Measurements from ENCODE around the gene RAD51B.

Gene RAD51B

GRCh38 chr14:68631394-68632053 is 811.9 kb downstream of the RAD51B start:
- peaks cover 11% of the 10 kb centered on the region for H3K4me1 Mint-ChIP-seq
- H3K36me3 Mint-ChIP-seq: no peaks in the 10 kb centered on the region
- no peak overlapping the region for H3K27ac Mint-ChIP-seq
- H3K9me3 Mint-ChIP-seq: no peaks in the 10 kb centered on the region
- DNase-seq (ENCODE audit: low spot score in 2 of 2) (no peak), ATAC-seq (ENCODE audit: low read depth) (no peak)
- H3K27me3 Mint-ChIP-seq: no peaks in the 10 kb centered on the region
- H3K4me3 Mint-ChIP-seq: no peak overlapping the region

- Mint-ChIP-seq H3K27ac (no peak overlapping the region), H3K27me3 (no peaks in the 10 kb centered on the region), H3K9me3 (no peaks in the 10 kb centered on the region), H3K36me3 (no peaks in the 10 kb centered on the region), H3K4me3 (no peak overlapping the region), H3K4me1 (peaks cover 11% of the 10 kb centered on the region)
- ATAC-seq (ENCODE audit: low read depth): no peak
- no peak for DNase-seq (ENCODE audit: low spot score in 2 of 2)
Observed at GRCh38 chr14:68632054-68632895, 812.7 kb downstream of the RAD51B start.

- H3K4me3 Mint-ChIP-seq: peak overlapping the region; percentile 62
- DNase-seq (ENCODE audit: low spot score in 2 of 2): no peak
- peaks cover 11% of the 10 kb centered on the region for H3K4me1 Mint-ChIP-seq
- peak overlapping the region; percentile 32 for H3K27ac Mint-ChIP-seq
- no peaks in the 10 kb centered on the region for H3K27me3 Mint-ChIP-seq
- peak; percentile 53 for ATAC-seq (ENCODE audit: low read depth)
- H3K36me3 Mint-ChIP-seq: no peaks in the 10 kb centered on the region
- H3K9me3 Mint-ChIP-seq: no peaks in the 10 kb centered on the region
Observed at GRCh38 chr14:68633131-68633991, 813.8 kb downstream of the RAD51B start.

DNA sequence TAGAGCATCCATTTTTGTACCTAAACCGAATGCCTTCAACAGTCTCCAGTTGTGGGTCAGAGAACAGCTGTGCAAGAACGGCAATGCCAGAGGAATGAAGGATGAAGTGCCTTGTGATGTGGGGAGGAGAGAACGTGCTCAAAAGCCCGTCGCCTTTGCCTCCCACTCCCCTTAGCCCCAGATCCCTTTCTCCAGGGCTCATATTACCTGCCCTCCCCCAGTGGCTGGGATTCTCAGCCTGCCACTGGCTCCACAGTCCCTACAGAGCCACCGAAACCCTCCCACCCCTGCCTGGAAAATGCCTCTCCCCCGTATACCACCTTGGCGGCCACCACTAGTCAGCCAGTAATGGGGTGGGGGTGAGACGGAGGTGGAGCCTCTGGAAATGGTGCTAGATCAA is 814.8 kb downstream of the RAD51B start:
- H3K27ac Mint-ChIP-seq: no peak overlapping the region
- ATAC-seq (ENCODE audit: low read depth): no peak
- no peaks in the 10 kb centered on the region for H3K27me3 Mint-ChIP-seq
- no peak for DNase-seq (ENCODE audit: low spot score in 2 of 2)
- H3K4me1 Mint-ChIP-seq: peaks cover 8% of the 10 kb centered on the region
- no peak overlapping the region for H3K4me3 Mint-ChIP-seq
- H3K9me3 Mint-ChIP-seq: no peaks in the 10 kb centered on the region
- H3K36me3 Mint-ChIP-seq: no peaks in the 10 kb centered on the region

GRCh38 chr14:68634874-68635595 is 815.5 kb downstream of the RAD51B start:
- DNase-seq (ENCODE audit: low spot score in 2 of 2) (no peak), ATAC-seq (ENCODE audit: low read depth) (no peak)
- Mint-ChIP-seq H3K27ac (no peak overlapping the region), H3K4me3 (no peak overlapping the region), H3K4me1 (peaks cover 8% of the 10 kb centered on the region), H3K27me3 (no peaks in the 10 kb centered on the region), H3K36me3 (no peaks in the 10 kb centered on the region), H3K9me3 (no peaks in the 10 kb centered on the region)

DNA sequence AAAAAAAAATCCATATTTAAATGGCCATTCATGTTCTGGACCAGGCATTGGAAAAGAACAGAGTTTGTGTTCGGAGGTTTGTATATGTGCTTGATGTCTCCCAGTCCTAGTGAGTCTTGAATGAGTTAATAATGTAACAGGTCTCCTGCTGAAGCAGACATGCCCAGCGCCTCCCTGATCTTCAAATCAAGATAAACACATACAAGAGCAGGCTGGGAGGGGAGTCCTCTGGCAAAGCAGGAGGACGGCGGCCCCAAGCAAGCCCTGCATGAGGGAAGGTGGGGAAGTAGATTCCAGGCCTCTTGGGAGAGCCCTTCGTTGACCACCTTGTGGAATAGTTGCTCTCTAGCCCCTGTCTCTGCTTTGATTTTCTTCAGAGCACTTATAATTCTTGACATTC is 817.0 kb downstream of the RAD51B start:
- Mint-ChIP-seq H3K27me3 (no peaks in the 10 kb centered on the region), H3K4me3 (no peak overlapping the region), H3K36me3 (peaks cover 5% of the 10 kb centered on the region), H3K9me3 (peaks cover 7% of the 10 kb centered on the region), H3K4me1 (peaks cover 8% of the 10 kb centered on the region), H3K27ac (no peak overlapping the region)
- ATAC-seq (ENCODE audit: low read depth) (no peak), DNase-seq (ENCODE audit: low spot score in 2 of 2) (no peak)

GRCh38 chr14:68637106-68638021 is 817.8 kb downstream of the RAD51B start:
- DNase-seq (ENCODE audit: low spot score in 2 of 2) (no peak), ATAC-seq (ENCODE audit: low read depth) (no peak)
- no peaks in the 10 kb centered on the region for H3K27me3 Mint-ChIP-seq
- no peak overlapping the region for H3K4me3 Mint-ChIP-seq
- H3K4me1 Mint-ChIP-seq: peaks cover 8% of the 10 kb centered on the region
- H3K36me3 Mint-ChIP-seq: peaks cover 5% of the 10 kb centered on the region
- peaks cover 7% of the 10 kb centered on the region for H3K9me3 Mint-ChIP-seq
- H3K27ac Mint-ChIP-seq: no peak overlapping the region

GRCh38 chr14:68638141-68638999 is 818.8 kb downstream of the RAD51B start:
- H3K27me3 Mint-ChIP-seq: no peaks in the 10 kb centered on the region
- peaks cover 4% of the 10 kb centered on the region for H3K4me1 Mint-ChIP-seq
- DNase-seq (ENCODE audit: low spot score in 2 of 2) (no peak), ATAC-seq (ENCODE audit: low read depth) (no peak)
- no peak overlapping the region for H3K27ac Mint-ChIP-seq
- peaks cover 8% of the 10 kb centered on the region for H3K36me3 Mint-ChIP-seq
- H3K4me3 Mint-ChIP-seq: no peak overlapping the region
- peaks cover 10% of the 10 kb centered on the region for H3K9me3 Mint-ChIP-seq

DNA sequence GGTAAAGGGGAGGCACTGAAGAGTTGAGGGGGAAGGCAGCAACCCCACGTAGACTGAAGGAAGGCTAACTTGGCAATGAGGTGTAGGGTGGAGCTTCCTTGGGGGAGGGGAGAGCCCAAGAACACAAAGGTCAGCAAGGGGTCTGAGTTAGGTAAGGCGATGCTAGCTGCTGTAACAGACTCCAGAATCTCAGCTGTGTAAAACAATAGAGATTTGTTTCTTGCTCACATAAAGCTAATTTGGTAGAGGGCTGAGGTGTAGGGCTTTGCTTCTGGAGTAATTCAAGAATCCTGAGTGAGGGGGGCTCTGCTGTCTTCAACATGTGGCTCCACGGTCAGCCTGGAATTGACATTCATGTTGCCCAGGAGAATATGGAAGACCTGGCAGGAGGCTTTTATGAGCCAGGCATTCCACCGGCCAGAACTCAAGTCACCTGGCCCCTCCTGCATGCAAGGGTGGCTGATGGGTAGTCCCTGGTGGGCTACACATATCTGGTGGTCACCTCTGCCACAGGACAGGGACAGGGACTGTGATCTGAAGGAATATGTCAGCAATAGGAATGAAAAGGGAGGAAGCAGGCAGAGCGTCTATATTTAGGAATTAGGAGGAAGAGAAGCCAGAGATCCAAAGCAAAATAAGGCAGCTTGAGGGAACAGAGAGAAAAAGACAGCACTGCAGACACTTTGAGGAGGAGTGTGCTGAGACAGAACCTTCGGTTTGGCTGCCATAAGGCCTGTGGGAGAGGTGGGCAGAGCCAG is 819.6 kb downstream of the RAD51B start:
- H3K4me3 Mint-ChIP-seq: no peak overlapping the region
- peaks cover 10% of the 10 kb centered on the region for H3K36me3 Mint-ChIP-seq
- no peak overlapping the region for H3K27ac Mint-ChIP-seq
- H3K9me3 Mint-ChIP-seq: peaks cover 10% of the 10 kb centered on the region
- no peak for DNase-seq (ENCODE audit: low spot score in 2 of 2)
- peaks cover 3% of the 10 kb centered on the region for H3K4me1 Mint-ChIP-seq
- H3K27me3 Mint-ChIP-seq: no peaks in the 10 kb centered on the region
- no peak for ATAC-seq (ENCODE audit: low read depth)

DNA sequence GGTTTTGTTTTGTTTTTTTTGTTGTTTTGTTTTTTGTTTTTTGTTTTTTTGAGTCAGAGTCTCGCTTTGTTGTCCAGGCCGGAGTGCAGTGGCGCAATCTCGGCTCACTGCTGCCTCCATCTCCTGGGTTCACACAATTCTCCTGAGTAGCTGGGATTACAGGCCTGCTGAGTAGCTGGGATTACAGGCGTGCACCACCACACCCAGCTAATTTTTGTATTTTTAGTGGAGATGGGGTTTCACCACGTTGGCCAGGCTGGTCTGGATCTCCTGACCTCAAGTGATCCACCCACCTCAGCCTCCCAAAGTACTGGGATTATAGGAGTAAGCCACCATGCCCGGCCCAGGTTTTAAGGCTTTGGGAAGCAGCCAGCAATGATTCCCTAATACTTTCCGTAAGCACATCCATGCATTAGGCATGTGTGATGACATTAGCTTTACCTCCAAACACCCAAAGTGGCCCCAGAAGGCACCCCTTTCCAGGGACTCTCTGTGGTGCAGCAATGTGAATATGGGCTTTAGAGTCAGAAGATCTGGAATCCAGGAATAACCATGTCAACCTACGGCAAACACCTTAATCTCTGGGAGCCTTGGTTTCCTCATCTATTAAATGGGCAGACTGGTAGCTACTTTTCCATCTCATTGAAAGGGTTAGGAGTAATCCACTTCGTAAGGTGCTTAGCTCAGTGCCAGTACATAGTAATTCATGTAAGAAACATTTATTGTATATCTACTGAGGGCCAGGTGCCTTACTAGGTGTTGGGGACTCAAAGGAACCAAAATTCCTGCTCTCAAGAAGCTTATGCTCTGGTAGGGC is 820.4 kb downstream of the RAD51B start:
- H3K36me3 Mint-ChIP-seq: peaks cover 10% of the 10 kb centered on the region
- no peak for DNase-seq (ENCODE audit: low spot score in 2 of 2)

DNA sequence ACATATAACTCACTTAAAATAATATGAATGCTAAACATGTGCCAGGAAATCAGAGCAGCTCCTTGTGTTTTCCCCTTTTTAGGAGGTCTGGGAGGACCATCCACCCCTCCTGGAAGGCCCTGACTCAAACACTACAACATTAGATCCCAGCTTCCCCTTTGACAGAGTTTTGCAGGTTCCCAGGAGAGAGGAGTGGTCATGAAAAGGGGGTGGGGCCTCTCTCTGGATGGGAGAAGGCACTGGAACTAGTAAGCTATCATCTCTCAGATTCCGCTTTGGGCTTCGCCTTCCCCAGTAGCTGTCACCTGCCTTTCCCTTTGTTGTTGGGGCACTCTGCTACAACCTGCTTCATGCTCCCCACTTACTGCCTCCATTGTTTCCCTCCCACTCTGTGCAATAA is 824.1 kb downstream of the RAD51B start:
- no peak overlapping the region for H3K4me3 Mint-ChIP-seq
- H3K9me3 Mint-ChIP-seq: peaks cover 10% of the 10 kb centered on the region
- ATAC-seq (ENCODE audit: low read depth) (no peak), DNase-seq (ENCODE audit: low spot score in 2 of 2) (no peak)
- H3K36me3 Mint-ChIP-seq: peaks cover 10% of the 10 kb centered on the region
- H3K4me1 Mint-ChIP-seq: peaks cover 3% of the 10 kb centered on the region
- no peaks in the 10 kb centered on the region for H3K27me3 Mint-ChIP-seq
- H3K27ac Mint-ChIP-seq: no peak overlapping the region

More for the DNA sequence above, 820.4 kb downstream of the RAD51B start:
- Mint-ChIP-seq H3K4me1 (peaks cover 3% of the 10 kb centered on the region), H3K9me3 (peaks cover 10% of the 10 kb centered on the region), H3K27ac (no peak overlapping the region), H3K4me3 (no peak overlapping the region), H3K27me3 (no peaks in the 10 kb centered on the region)
- no peak for ATAC-seq (ENCODE audit: low read depth)

Data from memory B cell (primary cell).